T-helper 2 cell treated with Interferon-gamma antibody and Interleukin-4, amounts not matched to agents 100 ng/mL and 5 ng/mL, for 36 hours (primary cell): ENCODE data around the gene TBCB. TPM values are rescaled to one million over a fixed set of nuclear protein-coding genes. Genes with fewer than 3 reads are reported as not detected.
"Not testable (repeated sequence)": the region's sequence is repeated elsewhere in the genome, so short reads cannot be mapped to it uniquely, and the experiment has no call there.

Experiments used
- intact Hi-C: fragments of 100-400 bp; cut with micrococcal nuclease; formaldehyde crosslinking; loops from one replicate; pipeline ENCODE4 v1.15.1; 2023
- total RNA-seq: library from RNA; stranded (reverse); gene quantifications from 2 replicates; pipeline ENCODE4 v1.2.3, GENCODE V29; 2022

Gene TBCB
- total RNA-seq, 1 donor from 2014 or later = 184 TPM

DNA sequence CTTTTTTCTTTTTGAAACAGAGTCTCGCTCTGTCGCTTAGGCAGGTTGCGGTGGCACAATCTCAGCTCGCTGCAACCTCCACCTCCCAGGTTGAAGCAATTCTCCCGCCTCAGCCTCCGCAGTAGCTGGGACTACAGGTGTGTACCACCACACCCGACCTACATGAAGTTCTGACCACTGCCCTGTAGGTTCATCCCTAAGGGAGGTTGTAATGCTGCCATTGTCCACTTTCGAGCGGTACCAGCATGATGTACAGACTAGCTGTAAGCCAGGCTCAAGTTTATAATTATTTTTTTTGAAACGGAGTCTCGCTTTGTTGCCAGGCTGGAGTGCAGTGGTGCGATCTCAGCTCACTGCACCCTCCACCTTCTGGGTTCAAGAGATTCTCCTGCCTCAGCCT is 48.5 kb downstream of the TBCB start:
- intact Hi-C loops = no loop called here

DNA sequence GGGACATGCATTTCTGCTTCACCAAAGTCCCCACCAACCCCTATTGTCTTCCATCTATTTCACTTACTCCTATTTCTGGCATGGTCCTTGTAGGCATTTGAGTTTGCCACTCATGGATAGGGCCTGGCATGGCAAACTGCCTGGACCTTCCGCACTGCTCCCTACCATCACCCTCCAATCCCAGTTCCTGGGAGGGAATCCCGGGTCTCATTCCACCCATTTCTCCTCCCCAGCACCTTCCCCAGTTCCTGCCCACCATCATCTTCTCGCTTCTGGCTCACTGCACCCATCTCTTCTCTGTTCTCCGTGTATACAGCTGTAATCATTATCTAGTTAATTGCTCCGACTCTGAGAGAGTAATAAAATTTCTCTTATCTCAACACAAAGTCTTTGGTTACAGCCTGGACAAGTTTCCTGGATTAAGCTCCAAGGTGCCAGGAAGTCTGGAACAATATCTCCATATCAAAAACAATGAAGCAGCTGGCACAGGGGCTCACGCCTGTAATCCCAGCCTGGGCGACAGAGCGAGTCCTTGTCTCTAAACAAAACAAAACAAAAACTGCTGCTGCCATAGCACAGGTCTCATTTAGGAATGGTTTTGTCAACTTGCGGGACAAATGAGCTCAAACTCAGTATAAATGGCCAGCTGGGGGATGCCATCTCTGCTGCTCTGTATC is 54.0 kb downstream of the TBCB start:
- intact Hi-C loops = no loop called here

DNA sequence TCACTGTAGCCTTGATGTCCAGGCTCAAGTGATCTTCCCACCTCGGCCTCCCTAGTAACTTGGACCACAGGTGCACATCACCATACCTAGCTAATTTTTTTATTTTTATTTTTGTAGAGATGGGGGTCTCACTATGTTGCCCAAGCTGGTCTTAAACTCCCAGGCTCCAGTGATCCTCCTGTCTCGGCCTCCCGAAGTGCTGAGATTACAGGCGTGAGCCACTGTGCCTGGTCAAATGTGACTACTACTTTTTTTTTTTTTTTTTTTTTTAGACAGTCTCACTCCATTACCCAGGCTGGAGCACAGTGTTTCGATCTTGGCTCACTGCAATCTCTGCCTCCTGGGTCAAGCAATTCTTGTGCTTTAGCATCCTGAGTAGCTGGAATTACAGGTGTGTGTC is 57.6 kb downstream of the TBCB start:
- intact Hi-C loops = no loop called here

DNA sequence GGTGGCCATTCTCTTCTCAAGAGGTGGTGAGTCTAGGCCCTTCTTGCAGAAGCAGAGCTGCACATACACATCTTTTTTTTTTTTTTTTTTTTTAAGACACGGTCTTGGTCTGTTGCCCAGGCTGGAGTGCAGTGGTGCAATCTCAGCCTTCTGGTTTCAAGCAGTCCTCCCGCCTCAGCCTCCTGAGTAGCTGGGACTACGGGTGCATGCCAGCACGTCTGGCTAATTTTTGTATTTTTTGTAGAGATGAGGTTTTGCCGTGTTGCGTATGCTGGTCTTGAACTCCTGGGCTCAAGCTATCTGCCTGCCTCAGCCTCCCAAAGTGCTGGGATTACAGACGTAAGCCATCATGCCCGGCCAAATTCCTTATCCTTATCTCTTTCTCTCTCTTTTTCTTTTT is 58.6 kb downstream of the TBCB start:
- intact Hi-C loops = not testable (repeated sequence)

Other genes starting within 250 kb of the TBCB start
- gene APLP1, start 246.9 kb upstream of the TBCB start, total RNA-seq = 0.86 and 2.0 TPM in 2 replicates
- 42.7 and 43.0 TPM in 2 replicates for gene NFKBID, start 214.9 kb upstream of the TBCB start, total RNA-seq
- 93.1 and 96.2 TPM in 2 replicates for gene HCST, start 212.9 kb upstream of the TBCB start, total RNA-seq
- gene TYROBP, start 207.2 kb upstream of the TBCB start, total RNA-seq = 0.52 TPM in 1 of 2 replicates, not detected in the other
- gene LRFN3, start 179.1 kb upstream of the TBCB start, total RNA-seq = 9.7 and 11.4 TPM in 2 replicates
- 16.1 and 16.7 TPM in 2 replicates for gene SDHAF1, start 120.3 kb upstream of the TBCB start, total RNA-seq
- gene SYNE4, start 106.7 kb upstream of the TBCB start, total RNA-seq = 2.6 and 2.7 TPM in 2 replicates
- 34.6 and 39.2 TPM in 2 replicates for gene ALKBH6, start 101.3 kb upstream of the TBCB start, total RNA-seq
- 3.0 and 5.1 TPM in 2 replicates for gene CLIP3, start 82.6 kb upstream of the TBCB start, total RNA-seq
- 4.1 and 4.4 TPM in 2 replicates for gene THAP8, start 61.2 kb upstream of the TBCB start, total RNA-seq
- 32.6 and 32.8 TPM in 2 replicates for gene WDR62, start 60.6 kb upstream of the TBCB start, total RNA-seq
- not detected in 2 replicates for gene OVOL3, start 4.3 kb upstream of the TBCB start, total RNA-seq
- 50.0 and 58.2 TPM in 2 replicates for gene POLR2I, start 593 bp upstream of the TBCB start, total RNA-seq
- gene CAPNS1, start 24.6 kb downstream of the TBCB start, total RNA-seq = 500 TPM in 2 replicates
- gene COX7A1, start 37.0 kb downstream of the TBCB start, total RNA-seq = not detected in 2 replicates
- 2.0 and 3.0 TPM in 2 replicates for gene ZNF565, start 99.2 kb downstream of the TBCB start, total RNA-seq
- gene ZNF146, start 99.6 kb downstream of the TBCB start, total RNA-seq = 53.9 and 59.3 TPM in 2 replicates